Measurements from ENCODE around the gene AFF1. TPM values are rescaled to one million over a fixed set of nuclear protein-coding genes. Genes with fewer than 3 reads are reported as not detected.
A peak's percentile ranks its signal among the peaks of the same experiment; 100 is the strongest.

The AFF1 gene
- total RNA-seq, 4 donors from 2014 or later: 22.9 to 47.1 (median 34.0) TPM

DNA sequence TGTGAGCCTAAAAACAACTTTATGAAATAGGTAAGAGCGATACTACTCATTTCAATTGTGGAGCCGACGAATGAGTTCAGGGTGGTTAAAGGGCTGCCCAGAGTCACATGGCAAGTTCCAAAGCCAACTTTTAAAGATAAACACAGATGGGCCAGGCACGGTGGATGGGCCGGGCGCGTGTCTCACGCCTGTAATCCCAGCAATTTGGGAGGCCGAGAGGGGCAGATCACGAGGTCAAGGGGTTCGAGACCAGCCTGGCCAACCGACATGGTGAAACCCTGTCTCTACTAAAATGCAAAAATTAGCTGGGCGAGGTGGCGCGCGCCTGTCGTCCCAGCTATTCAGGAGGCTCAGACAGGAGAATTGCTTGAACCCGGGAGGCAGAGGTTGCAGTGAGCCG lies 41.7 kb upstream of the AFF1 start:
- 80 to 98% methylated on average over 18 to 19 of the region's 19 CpGs for WGBS, 2 donors
- no peaks in the 10 kb centered on the region for H3K36me3 ChIP-seq
- H3K27me3 ChIP-seq: no peaks in the 10 kb centered on the region
- intact Hi-C loops (cut with DNase I): no loop called here
- TF ChIP-seq POLR2A (IDR thresholded peaks at IDR 0.05): no peak
- TF ChIP-seq, protein P1, sequence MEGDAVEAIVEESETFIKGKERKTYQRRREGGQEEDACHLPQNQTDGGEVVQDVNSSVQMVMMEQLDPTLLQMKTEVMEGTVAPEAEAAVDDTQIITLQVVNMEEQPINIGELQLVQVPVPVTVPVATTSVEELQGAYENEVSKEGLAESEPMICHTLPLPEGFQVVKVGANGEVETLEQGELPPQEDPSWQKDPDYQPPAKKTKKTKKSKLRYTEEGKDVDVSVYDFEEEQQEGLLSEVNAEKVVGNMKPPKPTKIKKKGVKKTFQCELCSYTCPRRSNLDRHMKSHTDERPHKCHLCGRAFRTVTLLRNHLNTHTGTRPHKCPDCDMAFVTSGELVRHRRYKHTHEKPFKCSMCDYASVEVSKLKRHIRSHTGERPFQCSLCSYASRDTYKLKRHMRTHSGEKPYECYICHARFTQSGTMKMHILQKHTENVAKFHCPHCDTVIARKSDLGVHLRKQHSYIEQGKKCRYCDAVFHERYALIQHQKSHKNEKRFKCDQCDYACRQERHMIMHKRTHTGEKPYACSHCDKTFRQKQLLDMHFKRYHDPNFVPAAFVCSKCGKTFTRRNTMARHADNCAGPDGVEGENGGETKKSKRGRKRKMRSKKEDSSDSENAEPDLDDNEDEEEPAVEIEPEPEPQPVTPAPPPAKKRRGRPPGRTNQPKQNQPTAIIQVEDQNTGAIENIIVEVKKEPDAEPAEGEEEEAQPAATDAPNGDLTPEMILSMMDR (IDR thresholded peaks at IDR 0.05): no peak
- H3K9me3 ChIP-seq: no peaks in the 10 kb centered on the region
- H3K27ac ChIP-seq: peak overlapping the region; percentile 89 to 98 (median 94)
- DNase-seq: no peak
- peak overlapping the region in 3 of 4 donors; percentile 73 to 85 (median 77) for H3K4me3 ChIP-seq
- H3K4me1 ChIP-seq: peaks cover 3 to 38% (median 4%) of the 10 kb centered on the region in 3 donors

DNA sequence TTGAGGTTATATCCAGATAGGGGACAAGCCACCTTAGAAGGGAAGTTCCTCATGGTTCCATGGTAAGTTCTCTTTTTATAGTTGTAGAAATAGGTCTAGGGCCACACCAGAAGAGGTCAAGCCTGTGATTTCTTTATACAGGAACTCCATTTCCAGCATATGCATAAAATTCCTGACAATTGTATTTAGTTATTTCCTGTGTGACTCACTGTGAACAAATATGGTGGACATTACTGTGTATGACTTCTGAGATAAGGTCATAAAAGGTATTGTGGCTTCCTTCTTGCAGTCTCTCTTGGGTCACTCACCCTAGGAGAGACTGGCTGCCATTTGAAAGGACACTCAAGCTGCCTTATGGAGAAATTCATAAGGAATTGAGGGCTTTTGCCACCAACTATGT lies 40.4 kb upstream of the AFF1 start:
- no peak for TF ChIP-seq POLR2A (IDR thresholded peaks at IDR 0.05)
- TF ChIP-seq, protein P1 (IDR thresholded peaks at IDR 0.05): no peak
- no peak for DNase-seq
- no peak overlapping the region for H3K4me3 ChIP-seq
- no peaks in the 10 kb centered on the region for H3K36me3 ChIP-seq
- H3K4me1 ChIP-seq: peaks cover 3 to 38% (median 4%) of the 10 kb centered on the region in 3 donors
- peak overlapping the region in 3 of 4 donors; percentile 11 to 36 (median 33) for H3K27ac ChIP-seq
- intact Hi-C loops (cut with DNase I): no loop called here
- no peaks in the 10 kb centered on the region for H3K27me3 ChIP-seq
- H3K9me3 ChIP-seq: no peaks in the 10 kb centered on the region

DNA sequence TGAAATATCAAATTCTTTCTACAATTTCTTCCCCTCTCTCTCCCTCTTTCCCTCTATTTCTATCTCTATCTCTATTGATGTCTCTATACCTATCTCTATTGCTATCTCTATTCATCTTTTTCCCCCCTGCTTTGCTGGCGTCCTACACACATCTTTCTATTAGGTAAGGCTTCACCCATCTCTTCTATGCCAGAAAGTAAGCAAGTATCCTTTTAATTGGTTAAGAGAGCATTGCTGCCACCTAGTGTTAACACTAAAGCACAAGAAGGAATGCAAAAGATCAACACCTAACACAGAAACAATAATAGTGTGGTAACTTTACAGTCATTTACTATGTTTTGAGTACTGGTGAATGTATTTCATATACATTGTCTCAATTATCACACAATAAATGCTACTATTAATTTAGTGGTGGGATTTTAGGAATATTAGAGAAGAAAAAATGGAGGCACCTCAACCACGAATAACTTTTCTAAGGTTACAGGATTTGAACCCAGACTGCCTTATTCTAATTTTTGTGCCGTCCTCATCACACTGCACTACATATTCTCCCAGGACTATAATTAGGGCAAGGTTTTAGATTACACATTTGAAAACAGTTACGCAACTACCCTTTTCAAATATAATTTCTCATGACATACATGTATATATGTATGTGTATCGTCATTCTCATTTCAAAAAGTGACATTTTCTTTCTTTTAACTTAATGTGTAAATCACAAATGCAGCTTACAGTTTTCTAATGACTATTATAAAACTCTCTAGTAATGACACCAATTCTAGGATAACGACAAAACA lies 38.9 kb upstream of the AFF1 start:
- no peak for TF ChIP-seq POLR2A (IDR thresholded peaks at IDR 0.05)
- TF ChIP-seq, protein P1 (IDR thresholded peaks at IDR 0.05): peak; percentile 47 to 87 (median 76)
- Histone ChIP-seq H3K4me1 (peaks cover 0 to 30% (median 3%) of the 10 kb centered on the region in 3 donors), H3K36me3 (no peaks in the 10 kb centered on the region), H3K4me3 (no peak overlapping the region), H3K27me3 (no peaks in the 10 kb centered on the region), H3K27ac (peak overlapping the region in 1 of 4 donors; percentile 36), H3K9me3 (no peaks in the 10 kb centered on the region)
- WGBS, 2 donors: 73% methylated on average over 6 of the region's 6 CpGs
- DNase-seq: no peak
- intact Hi-C loops (cut with DNase I): loop anchor here (5.0 kb wide), 1 partner anchor 399 kb away; no protein-coding TSS in a partner anchor

DNA sequence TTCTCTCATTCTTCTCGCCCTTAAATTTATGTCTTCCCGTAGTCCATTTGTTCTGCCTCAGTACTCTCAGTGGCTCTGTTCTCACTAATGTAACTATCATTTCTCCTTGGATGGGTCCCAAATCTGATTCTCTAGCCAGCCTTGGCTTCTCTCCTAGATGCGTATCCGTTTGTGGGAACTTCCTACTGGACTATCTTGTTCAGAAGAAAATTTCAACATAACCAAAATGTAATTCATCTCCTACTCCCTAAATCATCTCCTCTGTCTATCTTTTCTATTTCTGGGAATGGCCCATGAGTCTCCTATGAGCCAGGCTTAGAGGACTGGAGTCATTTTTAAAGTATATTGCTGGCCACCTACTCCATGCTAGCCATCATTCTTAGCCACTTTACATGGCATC lies 38.2 kb upstream of the AFF1 start:
- Histone ChIP-seq H3K27me3 (no peaks in the 10 kb centered on the region), H3K4me3 (no peak overlapping the region), H3K27ac (no peak overlapping the region), H3K36me3 (no peaks in the 10 kb centered on the region), H3K9me3 (no peaks in the 10 kb centered on the region), H3K4me1 (peaks cover 0 to 23% (median 3%) of the 10 kb centered on the region in 3 donors)
- 58 to 60% methylated on average over 4 of the region's 4 CpGs for WGBS, 2 donors
- TF ChIP-seq, protein P1 (IDR thresholded peaks at IDR 0.05): no peak
- no peak for TF ChIP-seq POLR2A (IDR thresholded peaks at IDR 0.05)
- no peak for DNase-seq
- intact Hi-C loops (cut with DNase I): loop anchor here (5.0 kb wide), 1 partner anchor 399 kb away; no protein-coding TSS in a partner anchor

DNA sequence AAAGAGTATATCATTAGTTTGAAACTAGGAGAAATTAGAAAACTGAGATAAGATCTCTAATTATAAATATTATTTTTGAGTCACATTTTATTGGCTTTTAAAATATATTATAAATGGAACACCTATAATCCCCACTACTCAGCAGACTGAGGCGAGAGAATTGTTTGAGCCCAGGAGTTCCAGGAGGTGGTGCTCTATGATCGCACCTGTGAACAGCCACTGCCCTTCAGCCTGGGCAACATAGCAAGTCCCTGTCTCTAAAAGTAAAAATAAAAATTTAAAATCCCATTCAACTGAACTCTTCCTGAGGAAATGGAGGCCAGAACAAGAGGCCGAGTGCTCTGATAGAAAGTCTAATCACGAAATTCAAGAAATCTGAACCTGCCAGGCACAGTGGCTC lies 36.2 kb upstream of the AFF1 start:
- WGBS, 2 donors: 90 to 94% methylated on average over 3 to 4 of the region's 4 CpGs
- TF ChIP-seq, protein P1 (IDR thresholded peaks at IDR 0.05): peak in 3 of 6 experiments; percentile 5 to 27 (median 23)
- TF ChIP-seq POLR2A (IDR thresholded peaks at IDR 0.05): no peak
- Histone ChIP-seq H3K4me1 (peaks cover 0 to 6% (median 0%) of the 10 kb centered on the region in 3 donors), H3K36me3 (no peaks in the 10 kb centered on the region), H3K4me3 (no peak overlapping the region), H3K9me3 (no peaks in the 10 kb centered on the region), H3K27me3 (no peaks in the 10 kb centered on the region), H3K27ac (no peak overlapping the region)
- intact Hi-C loops (cut with DNase I): loop anchor here (5.0 kb wide), 1 partner anchor 401 kb away; no protein-coding TSS in a partner anchor
- no peak for DNase-seq

Measured in esophagus squamous epithelium (tissue), 5 donors.